MCF 10A (cell line): Measurements from ENCODE around the gene GPR89B. TPM values are rescaled to one million over a fixed set of nuclear protein-coding genes. Genes with fewer than 3 reads are reported as not detected.

Experiments used
- BruUV-seq: library from RNA; stranded (reverse); fragments of 400-500 nt; replicated peaks from 2 replicates; lab custom pipeline; 2021; lab: Mats Ljungman, UMichigan
- CTCF ChIA-PET: fragments of 300-600 bp; sonication (Branson Sonifier 250); formaldehyde crosslinking; extraction: SDS; loops from one replicate; lab custom pipeline; 2021; ENCODE audit warnings: antibody characterized with exemption, inconsistent platforms; lab: Yijun Ruan, JAX
- POLR2A ChIA-PET: fragments of 300-600, 350-650 bp; sonication (Branson Sonifier 250); formaldehyde crosslinking; extraction: SDS; loops from one replicate; lab custom pipeline; 2020; ENCODE audit warnings: antibody characterized with exemption, inconsistent platforms; lab: Yijun Ruan, JAX
- DNase-seq: peaks from one replicate; pipeline ENCODE4 v3.0.0-alpha.2; 2018; ENCODE audit not compliant: unreplicated experiment
- H3K27ac Mint-ChIP-seq: one replicate; pipeline ENCODE4 v1.8.0; 2022; ENCODE audit warnings: mild to moderate bottlenecking, low read depth, mixed read lengths; ENCODE audit not compliant: unreplicated experiment
- H3K27me3 Mint-ChIP-seq: one replicate; pipeline ENCODE4 v1.8.0; 2022; ENCODE audit warnings: mixed read lengths; ENCODE audit not compliant: insufficient read depth, unreplicated experiment
- H3K36me3 Mint-ChIP-seq: one replicate; pipeline ENCODE4 v1.8.0; 2022; ENCODE audit warnings: mild to moderate bottlenecking, moderate library complexity, mixed read lengths; ENCODE audit not compliant: insufficient read depth, unreplicated experiment
- H3K4me1 Mint-ChIP-seq: one replicate; pipeline ENCODE4 v1.8.0; 2022; ENCODE audit warnings: mixed read lengths; ENCODE audit not compliant: insufficient read depth, unreplicated experiment
- H3K4me3 Mint-ChIP-seq: one replicate; pipeline ENCODE4 v1.8.0; 2022; ENCODE audit warnings: mild to moderate bottlenecking, moderate library complexity, mixed read lengths; ENCODE audit not compliant: unreplicated experiment
- H3K9me3 Mint-ChIP-seq: one replicate; pipeline ENCODE4 v1.8.0; 2022; ENCODE audit warnings: mixed read lengths; ENCODE audit not compliant: unreplicated experiment
- CTCF ChIP-seq: fragments of 200-600 bp; IDR thresholded peaks from one replicate; pipeline ENCODE4 v1.8.0; 2022; ENCODE audit warnings: antibody characterized with exemption, mild to moderate bottlenecking; ENCODE audit not compliant: unreplicated experiment
- intact Hi-C: fragments of 100-400 bp; cut with micrococcal nuclease; formaldehyde crosslinking; loops from 2 replicates; pipeline ENCODE4 v1.14.1; 2022
- total RNA-seq: library from RNA; stranded (reverse); gene quantifications from 2 replicates; pipeline ENCODE4 v1.2.3, GENCODE V29; 2022

GPR89B gene
- total RNA-seq, 1 experiment from 2014 or later: 31.9 TPM

GRCh38 chr1:147890177-147890790 is 37.9 kb upstream of the GPR89B start:
- CTCF ChIA-PET: interaction anchor here (0.6 to 7.9 kb wide), 20 partner anchors 8 to 617 kb away, joined by 3 to 149 read pairs (median 5); partner anchors contain the start of gene GJA8
- peak; percentile 66 for TF ChIP-seq CTCF
- peaks cover 6% of the 10 kb centered on the region for H3K4me1 Mint-ChIP-seq
- peak; percentile 85 for DNase-seq
- H3K36me3 Mint-ChIP-seq: no peaks in the 10 kb centered on the region
- intact Hi-C loops: loop anchor here (5.0 kb wide), 2 partner anchors 263 to 618 kb away; no protein-coding TSS in a partner anchor
- H3K9me3 Mint-ChIP-seq: no peaks in the 10 kb centered on the region
- peak overlapping the region; percentile 44 for H3K27ac Mint-ChIP-seq
- BruUV-seq: no TSS peak
- H3K27me3 Mint-ChIP-seq: no peaks in the 10 kb centered on the region
- H3K4me3 Mint-ChIP-seq: no peak overlapping the region
- POLR2A ChIA-PET: interaction anchor here (0.9 to 1.4 kb wide), 2 partner anchors 169 to 398 kb away, joined by 3 to 8 read pairs; no protein-coding TSS in a partner anchor

- Mint-ChIP-seq H3K36me3 (no peaks in the 10 kb centered on the region), H3K9me3 (no peaks in the 10 kb centered on the region), H3K27ac (no peak overlapping the region), H3K4me1 (peaks cover 6% of the 10 kb centered on the region), H3K27me3 (no peaks in the 10 kb centered on the region), H3K4me3 (no peak overlapping the region)
- TF ChIP-seq CTCF: no peak
- no TSS peak for BruUV-seq
- no peak for DNase-seq
- ChIA-PET CTCF (interaction anchor here (0.6 to 7.9 kb wide), 18 partner anchors 8 to 617 kb away, joined by 3 to 149 read pairs (median 10); partner anchors contain the start of gene GJA8), POLR2A (interaction anchor here (0.6 to 1.4 kb wide), 2 partner anchors 170 to 180 kb away, joined by 3 to 8 read pairs; no protein-coding TSS in a partner anchor)
- intact Hi-C loops: loop anchor here (5.0 kb wide), 2 partner anchors 264 to 619 kb away; no protein-coding TSS in a partner anchor
Observed at GRCh38 chr1:147891088-147891487, 37.1 kb upstream of the GPR89B start.

- no peaks in the 10 kb centered on the region for H3K9me3 Mint-ChIP-seq
- no TSS peak for BruUV-seq
- peak; percentile 27 for DNase-seq
- no peak overlapping the region for H3K27ac Mint-ChIP-seq
- TF ChIP-seq CTCF: no peak
- H3K4me1 Mint-ChIP-seq: peaks cover 16% of the 10 kb centered on the region
- POLR2A ChIA-PET: interaction anchor here (0.6 to 1.2 kb wide), 7 partner anchors 168 to 377 kb away, joined by 3 to 5 read pairs (median 3); no protein-coding TSS in a partner anchor
- no peak overlapping the region for H3K4me3 Mint-ChIP-seq
- CTCF ChIA-PET: interaction anchor here (0.6 to 7.9 kb wide), 56 partner anchors 10 to 618 kb away, joined by 3 to 149 read pairs (median 6); partner anchors contain the start of genes ACP6 and GJA8
- intact Hi-C loops: loop anchor here (1.0 to 5.0 kb wide), 7 partner anchors 168 to 620 kb away; no protein-coding TSS in a partner anchor
- no peaks in the 10 kb centered on the region for H3K27me3 Mint-ChIP-seq
- H3K36me3 Mint-ChIP-seq: no peaks in the 10 kb centered on the region
Observed at GRCh38 chr1:147892216-147892615, 36.0 kb upstream of the GPR89B start.

- BruUV-seq: no TSS peak
- Mint-ChIP-seq H3K4me3 (no peak overlapping the region), H3K36me3 (no peaks in the 10 kb centered on the region), H3K27ac (no peak overlapping the region), H3K4me1 (peaks cover 21% of the 10 kb centered on the region), H3K27me3 (no peaks in the 10 kb centered on the region), H3K9me3 (no peaks in the 10 kb centered on the region)
- DNase-seq: peak; percentile 77
- intact Hi-C loops: loop anchor here (1.0 to 5.0 kb wide), 7 partner anchors 168 to 620 kb away; no protein-coding TSS in a partner anchor
- CTCF ChIA-PET: interaction anchor here (0.6 to 7.9 kb wide), 73 partner anchors 8 to 619 kb away, joined by 3 to 149 read pairs (median 5); partner anchors contain the start of genes ACP6 and GJA8
- peak; percentile 93 for TF ChIP-seq CTCF
- POLR2A ChIA-PET: interaction anchor here (0.8 to 1.2 kb wide), 7 partner anchors 169 to 377 kb away, joined by 3 to 6 read pairs (median 5); no protein-coding TSS in a partner anchor
Observed at GRCh38 chr1:147892731-147893214, 35.4 kb upstream of the GPR89B start.
